Stimulated activated CD8-positive, alpha-beta memory T cell treated with anti-CD3 and anti-CD28 coated beads, Interleukin-4, amount 100 ng/mL, for 4 hours (primary cell): ENCODE results near the gene TRIM26.
"Not testable (repeated sequence)": the region's sequence is repeated elsewhere in the genome, so short reads cannot be mapped to it uniquely, and the experiment has no call there.

ENCODE experiments used
- DNase-seq, 2 donors: peaks; one replicate each; pipeline ENCODE4 v3.0.0-alpha.2; 2020; ENCODE audit warnings: low read depth in 2 of 2, low spot score in 1 of 2

TRIM26 gene

DNA sequence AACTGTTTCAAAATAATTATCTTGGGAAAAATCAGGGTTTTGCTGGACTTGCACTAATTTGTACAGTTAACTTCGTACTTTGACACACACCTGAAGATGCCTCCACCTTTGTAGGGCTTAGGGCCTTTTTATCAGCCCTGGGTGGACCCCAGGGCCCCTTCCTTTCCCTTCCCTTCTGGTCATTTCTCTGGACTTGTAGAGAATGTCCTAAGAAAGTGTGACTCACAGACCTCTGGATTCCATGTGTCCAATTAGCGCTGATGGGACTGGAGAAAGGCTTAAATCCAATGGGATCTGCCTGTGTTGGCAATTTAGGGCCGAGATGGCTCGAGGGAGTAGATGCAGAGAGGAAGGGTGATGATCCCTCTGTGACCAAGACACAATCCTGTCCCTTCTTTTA is 40.5 kb downstream of the TRIM26 start:
- no peak for DNase-seq

DNA sequence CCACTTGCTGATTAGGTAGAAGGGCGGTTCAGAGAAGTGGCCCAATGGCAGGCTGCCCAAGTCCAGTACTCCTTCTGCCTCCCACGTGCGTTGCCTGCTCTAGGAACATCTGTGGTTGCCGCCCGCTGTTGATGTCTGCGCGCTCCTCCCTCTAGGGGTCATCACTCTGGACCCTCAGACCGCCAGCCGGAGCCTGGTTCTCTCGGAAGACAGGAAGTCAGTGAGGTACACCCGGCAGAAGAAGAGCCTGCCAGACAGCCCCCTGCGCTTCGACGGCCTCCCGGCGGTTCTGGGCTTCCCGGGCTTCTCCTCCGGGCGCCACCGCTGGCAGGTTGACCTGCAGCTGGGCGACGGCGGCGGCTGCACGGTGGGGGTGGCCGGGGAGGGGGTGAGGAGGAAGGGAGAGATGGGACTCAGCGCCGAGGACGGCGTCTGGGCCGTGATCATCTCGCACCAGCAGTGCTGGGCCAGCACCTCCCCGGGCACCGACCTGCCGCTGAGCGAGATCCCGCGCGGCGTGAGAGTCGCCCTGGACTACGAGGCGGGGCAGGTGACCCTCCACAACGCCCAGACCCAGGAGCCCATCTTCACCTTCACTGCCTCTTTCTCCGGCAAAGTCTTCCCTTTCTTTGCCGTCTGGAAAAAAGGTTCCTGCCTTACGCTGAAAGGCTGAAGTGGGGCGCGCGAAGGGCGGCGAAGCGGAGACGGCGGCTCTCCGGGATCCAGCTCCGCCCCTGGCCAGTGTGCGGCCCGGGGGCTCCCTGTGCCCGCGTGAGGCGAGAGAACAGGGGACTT is 41.3 kb downstream of the TRIM26 start:
- DNase-seq, result no peak

DNA sequence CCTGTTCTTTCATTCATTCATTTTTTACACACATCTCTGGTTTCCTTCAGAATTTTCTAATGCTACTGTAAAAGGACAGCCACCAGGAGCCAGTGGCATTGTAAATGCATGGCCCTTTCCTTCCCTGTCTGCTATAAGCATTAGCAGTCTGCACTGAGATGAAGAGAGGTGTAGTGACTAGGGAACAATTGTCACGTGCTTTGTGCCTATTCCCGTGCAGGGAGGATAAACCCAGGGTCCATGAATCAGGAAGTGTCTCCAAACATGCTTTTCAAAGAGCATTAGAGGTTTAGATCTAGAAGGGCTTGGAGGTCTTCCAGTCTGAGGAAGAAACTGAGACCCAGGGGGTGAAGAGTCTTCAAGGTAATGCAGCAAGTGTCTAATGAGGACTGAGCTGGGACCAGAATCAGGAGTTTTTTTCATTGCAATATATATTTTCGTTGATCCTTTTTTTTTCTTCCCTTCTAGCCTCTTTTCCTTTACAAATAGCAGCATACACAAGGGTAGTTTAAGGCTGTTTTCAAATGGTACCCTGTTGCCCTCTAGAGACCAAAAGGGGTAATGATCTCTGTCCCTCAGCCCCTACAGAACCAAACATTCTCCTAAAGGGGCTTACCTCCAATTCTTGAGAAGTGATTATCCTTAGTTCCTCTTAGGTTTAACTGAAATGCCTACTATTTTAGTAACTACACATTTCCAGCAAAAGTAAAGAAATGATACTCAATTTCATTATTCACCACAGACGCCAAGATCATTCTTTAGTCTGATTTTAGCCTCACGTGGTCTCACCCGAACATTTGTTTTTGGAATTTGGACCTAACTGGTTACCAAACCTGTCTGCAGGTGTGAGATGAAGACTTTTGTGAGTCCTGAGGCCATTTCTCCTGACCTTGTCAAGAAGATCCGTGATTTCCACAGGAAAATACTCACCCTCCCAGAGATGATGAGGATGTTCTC is 43.3 kb downstream of the TRIM26 start:
- no peak for DNase-seq

DNA sequence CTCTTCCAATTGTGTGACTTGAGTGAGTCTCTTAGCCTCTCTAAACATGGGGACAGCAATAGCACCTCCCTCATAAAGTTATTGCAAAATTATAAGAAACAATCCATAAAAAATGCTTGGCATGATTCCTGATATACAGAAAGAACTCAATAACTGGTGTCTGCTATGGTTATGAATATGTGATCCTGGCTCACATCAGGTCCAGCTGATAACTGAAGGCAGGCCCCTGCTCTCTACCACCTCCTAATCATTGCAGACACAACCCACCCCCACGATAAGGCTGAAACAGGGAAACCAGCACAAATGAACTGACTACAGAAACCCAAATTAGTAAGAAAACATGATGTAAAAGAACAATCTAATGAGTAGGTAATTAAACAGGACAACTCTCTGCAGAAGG is 44.5 kb downstream of the TRIM26 start:
- DNase-seq, result no peak

DNA sequence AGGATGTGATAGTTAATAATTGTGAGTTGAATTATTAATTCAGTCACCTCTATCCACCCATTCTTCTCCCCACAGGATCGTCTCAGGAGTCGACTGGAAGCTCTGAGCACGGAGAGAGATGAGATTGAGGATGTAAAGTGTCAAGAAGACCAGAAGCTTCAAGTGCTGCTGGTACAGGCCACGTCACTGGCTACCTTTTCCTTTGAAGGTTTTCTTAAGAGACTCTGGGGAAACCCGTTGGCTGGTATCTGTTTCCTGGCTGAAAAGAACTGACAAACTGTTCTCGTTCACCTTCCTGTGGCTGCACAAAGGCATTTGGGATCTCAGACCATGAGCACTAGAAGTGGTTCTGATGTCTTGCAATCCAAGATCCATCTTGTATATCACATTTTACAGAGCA is 46.1 kb downstream of the TRIM26 start:
- DNase-seq, result no peak

DNA sequence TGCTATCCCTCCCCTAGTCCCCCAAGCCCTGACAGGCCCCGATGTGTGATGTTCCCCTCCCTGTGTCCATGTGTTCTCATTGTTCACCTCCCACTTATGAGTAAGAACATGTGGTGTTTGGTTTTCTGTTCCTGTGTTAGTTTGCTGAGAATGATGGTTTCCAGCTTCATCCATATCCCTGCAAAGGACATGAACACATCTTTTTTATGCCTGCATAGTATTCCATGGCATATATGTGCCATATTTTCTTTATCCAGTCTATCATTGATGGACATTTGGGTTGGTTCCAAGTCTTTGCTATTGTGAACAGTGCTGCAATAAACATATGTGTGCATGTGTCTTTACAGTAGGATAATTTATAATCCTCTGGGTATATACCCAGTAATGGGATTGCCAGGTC is 48.0 kb downstream of the TRIM26 start:
- not testable (repeated sequence) for DNase-seq

DNA sequence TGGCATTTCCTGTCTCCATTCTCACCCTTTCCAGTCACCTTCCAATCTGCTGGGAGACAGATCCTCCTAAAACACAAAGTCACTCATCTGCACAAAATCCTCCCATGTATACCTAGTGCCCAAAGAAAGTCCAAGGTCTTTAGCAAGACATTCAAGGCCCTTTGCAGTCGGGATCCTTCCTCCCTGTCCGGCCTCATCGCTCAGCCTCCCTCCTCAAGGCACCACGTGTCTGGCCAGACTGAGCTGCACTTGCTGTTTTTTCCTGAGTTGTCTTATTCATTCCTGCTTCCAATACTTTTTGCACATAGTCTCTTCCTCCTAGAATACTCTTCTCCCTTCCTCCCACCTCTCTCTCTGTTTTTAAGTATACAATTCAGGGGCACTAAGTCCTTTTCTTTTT is 48.5 kb downstream of the TRIM26 start:
- no peak for DNase-seq

DNA sequence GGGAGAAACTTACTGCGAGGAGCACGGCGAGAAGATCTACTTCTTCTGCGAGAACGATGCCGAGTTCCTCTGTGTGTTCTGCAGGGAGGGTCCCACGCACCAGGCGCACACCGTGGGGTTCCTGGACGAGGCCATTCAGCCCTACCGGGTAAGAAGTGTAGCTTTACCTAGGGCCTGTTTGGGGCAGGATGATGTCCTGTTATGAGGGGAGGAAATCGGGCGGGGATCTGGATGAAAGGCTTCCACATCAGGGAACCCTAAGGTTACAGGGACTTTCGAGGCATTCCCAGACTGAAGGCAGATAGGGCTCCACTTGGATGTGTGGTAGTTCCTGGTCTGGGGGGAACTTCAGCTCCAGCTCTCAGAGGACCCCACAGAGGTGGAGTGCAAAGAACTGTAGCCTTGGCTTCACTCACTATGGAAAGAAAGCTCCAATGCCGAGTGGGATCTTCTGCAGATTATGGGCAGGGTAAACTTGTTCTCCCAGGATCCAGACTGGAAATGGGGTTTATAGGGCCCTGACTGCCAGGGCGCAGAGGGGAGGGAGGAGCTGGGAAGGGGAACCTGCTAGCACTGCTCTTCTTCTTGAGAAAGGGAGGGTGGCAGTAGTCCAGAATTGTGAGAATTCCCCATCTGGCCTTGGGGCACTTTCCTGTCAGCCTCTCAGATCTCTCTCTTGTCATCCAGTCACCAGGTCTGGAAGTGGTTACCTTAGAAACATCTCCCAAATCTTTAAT is 49.1 kb downstream of the TRIM26 start:
- no peak for DNase-seq

DNA sequence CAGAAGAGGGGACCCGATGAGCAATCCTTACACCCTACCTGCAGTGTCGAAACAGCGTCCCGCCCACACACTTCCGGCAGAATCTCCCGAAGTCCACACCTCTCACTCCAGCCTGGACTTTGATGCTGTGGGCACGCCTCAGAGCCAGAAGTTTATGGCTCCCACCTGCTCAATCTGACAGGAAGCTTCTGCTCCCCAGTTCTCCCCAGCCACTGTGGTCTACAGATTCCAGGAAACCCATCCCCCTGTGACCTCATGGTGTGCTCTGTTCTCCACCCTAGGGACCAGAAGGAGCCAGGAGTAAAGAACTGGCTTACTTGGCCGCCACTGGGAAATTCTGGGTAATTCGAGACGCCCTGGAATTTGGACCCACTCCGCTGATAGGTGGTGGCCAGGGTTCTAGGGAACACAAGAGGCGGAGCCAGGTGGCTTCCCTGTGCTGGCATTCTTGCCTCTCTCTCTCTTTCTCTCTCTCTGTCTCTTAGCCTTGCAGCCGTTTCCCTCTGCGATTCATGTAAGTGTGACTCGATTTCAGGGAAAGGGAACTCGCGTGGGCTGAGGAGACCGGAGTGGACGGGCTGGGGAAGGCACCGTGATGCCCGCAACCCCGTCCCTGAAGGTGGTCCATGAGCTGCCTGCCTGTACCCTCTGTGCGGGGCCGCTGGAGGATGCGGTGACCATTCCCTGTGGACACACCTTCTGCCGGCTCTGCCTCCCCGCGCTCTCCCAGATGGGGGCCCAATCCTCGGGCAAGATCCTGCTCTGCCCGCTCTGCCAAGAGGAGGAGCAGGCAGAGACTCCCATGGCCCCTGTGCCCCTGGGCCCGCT is 49.9 kb downstream of the TRIM26 start, which contains the start of gene TRIM15:
Gene TRIM15 (plus strand): TSS at position 457 of the 828 bp plus-strand sequence. CDS start 139 bp downstream, at position 596.
- DNase-seq, result no peak

DNA sequence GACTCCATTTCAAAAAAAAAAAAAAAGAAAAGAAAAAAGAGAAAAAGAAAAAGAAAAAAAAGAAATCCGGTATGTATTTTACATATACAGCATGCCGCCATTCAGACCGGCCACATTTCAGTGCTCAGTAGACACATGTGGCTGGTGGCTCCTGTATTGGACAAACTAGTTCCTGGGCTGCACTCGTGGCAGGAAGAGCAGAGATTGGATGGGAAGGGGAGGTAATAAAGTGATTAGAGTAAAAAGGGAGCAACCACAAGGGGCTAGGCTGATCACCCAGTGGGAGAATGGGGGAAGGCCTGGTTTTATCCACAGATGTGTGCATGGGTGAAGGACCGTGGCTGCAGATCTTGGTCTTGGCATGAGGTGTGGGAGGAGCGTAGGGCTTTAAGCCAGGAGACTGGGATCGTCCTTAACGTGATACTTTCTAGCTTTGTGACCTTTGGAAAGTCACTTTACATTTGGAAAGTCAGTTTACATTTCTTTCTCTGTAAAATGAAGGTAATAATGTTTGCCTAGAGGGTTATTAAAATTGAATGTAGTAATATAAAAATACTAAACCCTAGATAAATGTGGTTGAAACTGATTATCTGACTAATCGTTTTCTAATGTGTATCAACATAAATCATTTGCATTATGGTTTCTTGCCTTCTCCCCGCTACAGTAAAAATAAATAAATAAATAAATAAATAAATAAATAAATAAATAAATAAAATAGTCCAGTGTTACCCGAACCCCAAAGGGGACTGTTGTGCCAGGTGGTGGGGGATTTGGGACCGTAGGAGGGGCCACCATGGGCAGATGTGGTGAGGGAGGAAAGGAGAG is 50.7 kb downstream of the TRIM26 start:
- no peak for DNase-seq

DNA sequence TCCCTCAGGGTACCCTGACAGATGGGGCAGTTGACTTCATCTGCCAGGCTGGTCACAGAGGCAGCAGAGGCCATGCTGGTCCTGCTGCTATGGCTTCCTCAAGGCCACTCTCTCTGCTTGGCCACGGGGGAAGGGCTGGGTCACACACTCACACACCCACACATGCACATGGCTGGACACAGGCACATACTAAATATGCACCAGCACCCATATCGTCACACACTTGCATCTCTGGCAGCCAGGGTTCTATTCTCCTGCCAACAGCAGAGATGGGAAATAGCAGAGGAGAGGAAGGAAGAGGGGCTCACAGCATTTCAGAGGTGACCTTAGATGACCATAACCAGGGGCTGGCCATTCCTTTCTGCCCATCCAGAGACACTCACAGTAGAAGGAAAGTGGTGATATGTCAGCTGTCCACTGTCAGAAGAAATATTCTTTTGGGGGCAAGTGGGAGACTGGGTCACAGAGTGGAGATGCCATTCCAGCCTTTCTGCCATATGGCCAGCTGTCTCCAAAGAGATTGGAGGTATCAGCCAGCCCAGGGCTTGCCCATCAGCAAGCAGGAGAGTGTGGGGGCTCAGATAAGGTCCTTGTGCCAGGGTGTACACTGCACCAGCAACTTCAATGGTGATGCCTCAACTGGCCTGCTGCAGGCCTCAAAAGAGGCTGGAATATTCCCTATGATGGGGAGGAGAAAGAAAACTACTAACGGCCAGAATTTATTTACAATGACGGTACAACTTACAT is 52.2 kb downstream of the TRIM26 start, which contains the start of gene TRIM10:
Gene TRIM10 (minus strand): TSS at position 427 of the 747 bp plus-strand sequence. CDS start 353 bp downstream, at position 74.
- DNase-seq, result no peak

DNA sequence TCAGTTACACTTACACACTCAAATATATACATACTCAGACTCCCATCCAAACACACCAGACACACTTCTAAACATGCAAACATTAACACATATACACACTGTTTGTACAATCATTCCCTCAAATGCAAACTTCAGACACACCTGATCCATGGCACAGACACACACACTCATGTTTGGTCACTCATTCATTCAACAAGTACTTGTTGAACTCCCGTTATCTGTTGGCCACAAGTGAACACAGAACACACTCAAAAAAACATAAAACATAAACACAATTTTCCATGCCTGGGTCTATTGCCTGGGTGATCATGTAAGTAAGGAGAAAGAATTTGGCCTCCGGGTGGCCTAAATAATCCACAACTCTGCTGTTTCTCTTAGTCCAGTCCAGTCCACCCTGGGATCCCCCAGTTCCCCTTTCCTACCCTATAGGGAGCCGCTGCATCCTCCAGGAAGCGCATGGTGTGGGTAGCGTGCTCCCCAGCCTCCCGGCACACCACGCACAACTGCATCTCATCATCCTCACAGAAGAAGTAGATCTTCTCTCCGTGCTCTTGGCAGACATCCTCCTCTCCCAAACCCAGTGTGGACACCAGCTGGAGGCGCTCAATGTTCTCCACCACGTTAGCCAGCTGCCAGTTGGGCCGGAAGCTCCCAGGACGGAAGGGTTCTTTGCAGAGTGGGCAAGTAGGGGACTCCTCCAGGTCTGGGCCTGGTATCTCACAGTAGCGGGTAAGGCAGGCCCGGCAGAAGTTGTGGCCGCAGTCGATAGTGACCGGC is 53.0 kb downstream of the TRIM26 start:
- no peak for DNase-seq

DNA sequence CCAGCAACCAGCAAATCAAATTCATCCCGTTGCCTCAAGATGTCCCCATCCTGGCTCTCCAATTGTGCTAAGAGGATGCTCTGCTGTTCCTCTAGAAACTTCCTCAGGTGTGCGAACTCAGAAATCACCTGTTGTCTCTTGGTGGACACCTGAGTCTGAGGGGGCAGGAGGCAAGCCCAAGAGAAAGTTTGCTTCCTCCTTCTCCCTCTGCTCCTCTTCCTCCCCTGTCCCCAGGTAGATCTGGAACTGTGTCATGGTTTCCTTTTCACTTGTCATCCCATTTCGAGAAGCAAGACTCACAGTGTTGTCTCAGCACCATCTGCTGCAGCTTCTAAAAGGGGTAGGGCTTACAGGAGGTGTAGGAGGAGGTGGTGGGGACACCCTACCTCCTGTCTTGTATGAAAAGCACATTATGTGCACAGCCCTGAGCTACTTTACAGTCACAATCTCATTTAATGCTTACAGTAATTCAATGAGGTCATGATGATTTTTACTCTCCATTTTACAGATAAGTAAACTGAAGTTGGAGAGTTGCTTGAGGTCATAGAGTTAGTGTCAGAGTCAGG is 54.6 kb downstream of the TRIM26 start:
- no peak for DNase-seq

DNA sequence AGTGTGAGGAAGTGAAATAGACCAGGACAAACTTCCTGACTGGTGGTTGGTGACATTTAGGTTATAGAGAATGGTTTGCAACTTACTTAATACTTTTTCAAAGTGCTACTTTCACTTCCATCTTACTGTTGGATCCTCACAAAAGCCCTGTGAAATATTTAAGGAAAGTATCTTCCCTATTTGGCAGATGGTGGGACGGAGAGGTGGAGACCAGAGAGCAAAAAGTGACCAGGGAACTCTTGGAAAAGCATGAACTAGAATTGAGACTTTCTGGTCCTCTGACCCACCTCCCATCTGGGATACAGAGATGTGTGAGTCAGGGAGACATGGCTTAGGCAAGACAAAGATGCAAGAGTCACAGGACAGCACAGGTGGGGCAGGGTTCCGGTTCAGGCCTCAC is 55.2 kb downstream of the TRIM26 start:
- no peak for DNase-seq

DNA sequence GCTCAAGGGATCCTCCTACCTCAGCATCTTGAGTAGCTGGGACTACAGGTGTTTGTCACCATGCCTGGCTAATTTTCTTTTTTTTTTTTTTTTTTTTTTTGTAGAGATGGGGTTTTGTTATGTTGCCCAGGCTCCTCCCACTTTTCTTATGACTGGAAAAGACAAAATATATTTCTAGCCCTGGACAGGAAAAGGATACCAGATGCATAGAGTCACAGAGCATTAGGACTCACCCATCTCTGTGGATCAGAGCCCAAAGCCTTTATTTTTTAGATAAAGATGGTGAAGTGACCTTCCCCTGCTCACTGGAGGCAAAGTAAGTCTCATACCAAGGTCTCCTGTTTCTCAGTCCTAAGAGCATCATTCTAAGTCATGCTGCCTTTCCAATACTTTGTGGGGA is 55.6 kb downstream of the TRIM26 start:
- DNase-seq, result no peak

DNA sequence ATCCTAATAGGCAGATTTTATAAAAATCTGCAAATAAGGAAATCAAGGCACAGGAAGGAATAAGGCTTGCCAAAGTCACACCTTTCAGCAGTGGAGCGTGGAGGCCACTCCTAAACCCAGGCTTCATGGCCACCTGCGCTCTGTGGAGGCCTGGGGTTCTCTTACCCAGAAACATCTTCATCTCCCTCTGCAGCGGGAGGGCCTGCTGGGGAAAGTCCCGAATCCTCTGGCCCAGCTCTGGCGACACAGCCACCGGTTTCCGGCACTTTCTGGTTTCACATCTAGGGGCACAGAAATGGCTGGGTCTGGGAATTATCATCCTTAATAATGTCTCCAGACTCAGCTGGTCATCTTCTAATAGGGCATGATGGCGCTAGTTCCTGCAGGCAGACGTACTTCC is 56.4 kb downstream of the TRIM26 start:
- DNase-seq, result no peak

DNA sequence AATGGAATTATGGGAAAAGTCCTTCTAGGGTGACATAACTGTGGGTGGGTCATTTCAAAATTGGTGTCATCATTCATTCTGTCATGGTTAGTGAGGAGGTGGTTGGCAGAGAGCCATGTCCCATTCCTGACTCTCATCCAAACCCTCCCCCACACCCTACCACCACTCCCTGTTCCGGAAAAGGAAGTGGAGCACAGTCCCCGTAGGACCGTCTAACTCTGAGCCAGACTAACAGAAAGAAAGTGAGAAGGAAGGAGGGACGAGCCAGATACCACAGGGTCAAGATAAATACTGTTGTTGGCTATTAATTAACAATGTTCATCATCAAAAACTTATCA is 57.0 kb downstream of the TRIM26 start:
- DNase-seq, result no peak
